ENCODE results near the gene CCDC13.

DNA sequence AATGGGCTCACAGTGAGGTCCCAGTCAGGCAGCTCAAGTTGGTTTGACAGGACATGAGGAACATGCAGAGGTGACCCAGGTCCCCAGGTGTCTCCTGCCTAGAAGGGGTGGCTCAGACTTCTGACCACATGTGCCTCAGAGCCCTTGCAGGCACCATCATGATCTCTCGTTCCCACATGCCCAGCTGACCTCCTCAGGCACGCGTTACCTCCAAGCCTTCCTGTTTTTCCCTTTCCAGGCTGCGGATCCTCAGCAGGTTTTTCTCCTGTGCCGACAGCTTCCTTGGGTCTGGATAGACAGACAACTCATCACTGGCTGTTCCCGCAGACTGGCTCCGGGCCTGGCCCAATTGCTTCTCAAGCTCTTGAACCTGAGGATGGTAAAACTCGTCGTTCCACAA is 30.4 kb downstream of the CCDC13 start:
- TF ChIP-seq CTCF (IDR thresholded peaks at IDR 0.05) = no peak
- no peak for TF ChIP-seq POLR2A (IDR thresholded peaks at IDR 0.05)
